KMS-11 (cell line): ENCODE data around the gene MSI2.

Experiments used
- H2AFZ ChIP-seq: fragments of 200-600 bp; sonication (generic); 2 replicates; pipeline ENCODE4 v1.6.1; 2016; ENCODE audit warnings: antibody characterized with exemption, mixed run types, low read depth
- H3K27ac ChIP-seq: fragments of 200-600 bp; sonication (generic); 2 replicates; pipeline ENCODE4 v1.6.1; 2016; ENCODE audit warnings: mild to moderate bottlenecking, mixed run types
- H3K27me3 ChIP-seq: fragments of 200-600 bp; sonication (generic); 2 replicates; pipeline ENCODE4 v1.6.1; 2017; ENCODE audit warnings: mild to moderate bottlenecking, low read depth, mixed run types, moderate library complexity; ENCODE audit not compliant: insufficient read depth
- H3K36me3 ChIP-seq: fragments of 200-600 bp; sonication (generic); 2 replicates; pipeline ENCODE4 v1.6.1; 2017; ENCODE audit warnings: mild to moderate bottlenecking, mixed run types; ENCODE audit not compliant: insufficient read depth
- H3K4me1 ChIP-seq: fragments of 200-600 bp; sonication (generic); 2 replicates; pipeline ENCODE4 v1.6.1; 2016; ENCODE audit warnings: mild to moderate bottlenecking, low read depth, mixed run types; ENCODE audit not compliant: poor library complexity, severe bottlenecking
- H3K4me2 ChIP-seq: fragments of 200-600 bp; sonication (generic); 2 replicates; pipeline ENCODE4 v1.7.0; 2016; ENCODE audit warnings: mild to moderate bottlenecking, mixed run types
- H3K4me3 ChIP-seq: fragments of 200-600 bp; sonication (generic); IDR thresholded peaks from 2 replicates; pipeline ENCODE4 v1.6.1; 2017; ENCODE audit warnings: low read depth, low read length, mixed read lengths; ENCODE audit not compliant: insufficient read depth
- H3K79me2 ChIP-seq: fragments of 200-600 bp; sonication (generic); 2 replicates; pipeline ENCODE4 v1.6.1; 2016; ENCODE audit warnings: low read depth, mixed run types; ENCODE audit not compliant: insufficient read depth
- H3K9ac ChIP-seq: fragments of 200-600 bp; sonication (generic); 2 replicates; pipeline ENCODE4 v1.6.1; 2016; ENCODE audit warnings: mild to moderate bottlenecking, mixed run types
- H4K20me1 ChIP-seq: fragments of 200-600 bp; sonication (generic); 2 replicates; pipeline ENCODE4 v1.6.1; 2016; ENCODE audit warnings: mild to moderate bottlenecking, mixed run types; ENCODE audit not compliant: insufficient read depth
- CTCF ChIP-seq: fragments of 200-600 bp; sonication (generic); conservative IDR thresholded peaks from 2 replicates; pipeline ENCODE4 v1.6.1; 2017; ENCODE audit warnings: low read depth, mild to moderate bottlenecking, antibody characterized with exemption, low read length, moderate library complexity, mixed read lengths

Gene MSI2

GRCh38 chr17:57253362-57254065 is 2.8 kb upstream of the MSI2 start:
- no peak overlapping the region for H3K27ac ChIP-seq
- no peak overlapping the region for H3K4me3 ChIP-seq
- no peak overlapping the region for H3K4me2 ChIP-seq
- H4K20me1 ChIP-seq, result no peaks in the 10 kb centered on the region
- H3K9ac ChIP-seq, result no peak overlapping the region
- H3K27me3 ChIP-seq, result no peaks in the 10 kb centered on the region
- H3K36me3 ChIP-seq, result no peaks in the 10 kb centered on the region
- peaks cover 6% of the 10 kb centered on the region for H3K4me1 ChIP-seq
- no peak overlapping the region for H2AFZ ChIP-seq
- H3K79me2 ChIP-seq, result peaks cover 18% of the 10 kb centered on the region
- no peak for TF ChIP-seq CTCF

GRCh38 chr17:57255182-57255775 is 1.0 kb upstream of the MSI2 start:
- Histone ChIP-seq H4K20me1 (no peaks in the 10 kb centered on the region), H3K4me3 (no peak overlapping the region), H2AFZ (peak overlapping the region; percentile 81), H3K27me3 (no peaks in the 10 kb centered on the region), H3K79me2 (peaks cover 35% of the 10 kb centered on the region), H3K4me2 (peak overlapping the region; percentile 89), H3K4me1 (peaks cover 23% of the 10 kb centered on the region), H3K27ac (peak overlapping the region; percentile 34; the same call in 1 of the 2 replicates), H3K9ac (peak overlapping the region; percentile 70; the same call in 1 of the 2 replicates), H3K36me3 (peaks cover 5% of the 10 kb centered on the region; the same call in 1 of the 2 replicates)
- no peak for TF ChIP-seq CTCF

DNA sequence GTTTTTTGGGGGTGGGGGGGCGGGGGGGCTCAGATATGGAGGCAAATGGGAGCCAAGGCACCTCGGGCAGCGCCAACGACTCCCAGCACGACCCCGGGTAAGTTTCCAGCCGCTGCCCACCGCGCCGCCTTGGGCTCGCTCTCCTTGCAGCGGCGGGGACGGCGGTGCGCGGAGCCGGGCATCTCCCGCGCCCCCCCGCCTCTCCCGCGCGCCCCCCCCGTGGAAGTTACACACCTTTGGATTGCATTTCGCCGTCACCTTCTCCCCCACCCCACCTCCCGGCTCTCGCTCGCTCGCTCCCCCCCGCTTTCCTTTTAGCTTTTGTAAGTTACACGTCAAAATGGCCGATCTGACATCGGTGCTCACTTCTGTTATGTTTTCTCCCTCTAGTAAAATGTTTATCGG is 387 bp downstream of the MSI2 start:
- Histone ChIP-seq H2AFZ (peak overlapping the region; percentile 33; the same call in 1 of the 2 replicates), H4K20me1 (no peaks in the 10 kb centered on the region), H3K4me1 (peaks cover 38% of the 10 kb centered on the region), H3K4me3 (no peak overlapping the region), H3K27ac (peak overlapping the region; percentile 71), H3K4me2 (peak overlapping the region; percentile 83), H3K27me3 (no peaks in the 10 kb centered on the region), H3K36me3 (peaks cover 11% of the 10 kb centered on the region; the same call in 1 of the 2 replicates), H3K79me2 (peaks cover 50% of the 10 kb centered on the region), H3K9ac (peak overlapping the region; percentile 91)
- TF ChIP-seq CTCF, result no peak

DNA sequence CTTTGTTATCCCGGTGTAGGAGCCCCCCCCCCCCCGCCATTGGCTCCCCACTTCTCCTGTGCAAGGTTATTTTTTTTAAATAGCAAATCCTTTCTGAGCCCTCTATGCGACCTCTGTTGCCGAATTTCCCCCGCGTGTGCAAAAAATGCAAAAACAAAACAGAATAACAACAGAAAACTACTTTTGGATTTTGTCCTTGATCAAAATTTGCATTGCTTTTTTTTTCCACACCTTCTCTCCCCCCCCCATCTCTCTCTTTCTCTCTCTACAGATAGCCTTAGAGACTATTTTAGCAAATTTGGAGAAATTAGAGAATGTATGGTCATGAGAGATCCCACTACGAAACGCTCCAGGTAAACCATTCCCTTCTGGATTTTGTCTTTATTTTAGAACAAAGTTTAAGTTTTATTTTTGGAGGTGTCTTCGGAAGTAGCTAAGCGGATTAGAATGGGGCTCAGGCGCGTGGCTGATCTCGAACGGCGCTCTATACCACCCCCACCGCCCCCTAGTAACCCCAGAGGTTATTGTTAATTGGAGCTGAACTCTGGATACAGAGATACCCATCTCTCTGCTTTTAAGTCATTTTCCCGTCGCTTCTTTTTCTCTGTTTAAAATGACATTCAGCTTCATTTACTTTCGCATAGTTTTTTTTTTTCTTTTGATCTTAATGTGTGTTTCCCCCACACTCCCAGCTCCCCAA is 1.0 kb downstream of the MSI2 start:
- TF ChIP-seq CTCF, result no peak
- Histone ChIP-seq H3K27me3 (no peaks in the 10 kb centered on the region), H3K27ac (peak overlapping the region; percentile 71), H2AFZ (peak overlapping the region; percentile 33; the same call in 1 of the 2 replicates), H3K79me2 (peaks cover 56% of the 10 kb centered on the region), H3K4me1 (peaks cover 44% of the 10 kb centered on the region), H4K20me1 (no peaks in the 10 kb centered on the region), H3K4me3 (no peak overlapping the region), H3K36me3 (peaks cover 14% of the 10 kb centered on the region; the same call in 1 of the 2 replicates), H3K4me2 (peak overlapping the region; percentile 83), H3K9ac (peak overlapping the region; percentile 91)
